ENCODE measurements around the gene ASRGL1. TPM values are rescaled to one million over a fixed set of nuclear protein-coding genes. Genes with fewer than 3 reads are reported as not detected.

ASRGL1 gene
- total and polyA plus RNA-seq, 12 donors = 1.3 to 9.1 (median 3.1) TPM

- Histone ChIP-seq H3K36me3 (no peaks in the 10 kb centered on the region), H3K27ac (peak overlapping the region in 1 of 10 donors; percentile 66), H3K4me1 (peaks cover 0 to 9% (median 0%) of the 10 kb centered on the region in 9 donors), H3K27me3 (no peaks in the 10 kb centered on the region), H3K9me3 (peaks cover 0 to 4% (median 0%) of the 10 kb centered on the region in 11 donors), H3K4me3 (peak overlapping the region in 2 of 10 donors; percentile 16 to 30)
- DNase-seq = peak in 1 of 2 donors; percentile 37
- WGBS, 2 donors = 62 to 73% methylated on average over 38 of the region's 39 CpGs
- TF ChIP-seq CTCF (IDR thresholded peaks at IDR 0.05) = no peak
- ATAC-seq = no peak
- intact Hi-C loops (cut with DNase I) = loop anchor here in 2 of 10 donors (10.0 kb wide), 1 partner anchor 196 kb away; no protein-coding TSS in a partner anchor
These were observed 33.6 kb downstream of the ASRGL1 start for GRCh38 chr11:62370743-62371440.

GRCh38 chr11:62372871-62373270, 35.6 kb downstream of the ASRGL1 start:
- H3K36me3 ChIP-seq = no peaks in the 10 kb centered on the region
- WGBS, 2 donors = 88 to 90% methylated on average over 6 of the region's 6 CpGs

GRCh38 chr11:62373464-62374119, 36.3 kb downstream of the ASRGL1 start:
- no peak for DNase-seq

More at GRCh38 chr11:62372871-62373270, 35.6 kb downstream of the ASRGL1 start:
- DNase-seq (no peak), ATAC-seq (no peak)
- intact Hi-C loops (cut with DNase I) = loop anchor here in 3 of 10 donors (1.0 to 10.0 kb wide), 2 partner anchors 27 to 198 kb away; no protein-coding TSS in a partner anchor
- Histone ChIP-seq H3K27ac (no peak overlapping the region), H3K4me3 (no peak overlapping the region), H3K27me3 (no peaks in the 10 kb centered on the region), H3K4me1 (peaks cover 0 to 9% (median 0%) of the 10 kb centered on the region in 9 donors), H3K9me3 (peaks cover 0 to 4% (median 0%) of the 10 kb centered on the region in 11 donors)
- TF ChIP-seq CTCF (IDR thresholded peaks at IDR 0.05) = no peak

More at GRCh38 chr11:62373464-62374119, 36.3 kb downstream of the ASRGL1 start:
- H3K27me3 ChIP-seq = no peaks in the 10 kb centered on the region
- H3K36me3 ChIP-seq = no peaks in the 10 kb centered on the region
- TF ChIP-seq CTCF (IDR thresholded peaks at IDR 0.05) = no peak
- no peak overlapping the region for H3K27ac ChIP-seq
- WGBS, 2 donors = 94% methylated on average over 18 of the region's 18 CpGs
- intact Hi-C loops (cut with DNase I) = loop anchor here in 2 of 10 donors (10.0 kb wide), 1 partner anchor 199 kb away; no protein-coding TSS in a partner anchor
- peaks cover 0 to 2% (median 0%) of the 10 kb centered on the region in 11 donors for H3K9me3 ChIP-seq
- no peak overlapping the region for H3K4me3 ChIP-seq
- H3K4me1 ChIP-seq = peaks cover 0 to 15% (median 0%) of the 10 kb centered on the region in 9 donors
- no peak for ATAC-seq

Data from heart right ventricle (tissue), 16 donors.